Fibroblast of skin of scalp (primary cell): ENCODE measurements around the gene HDHD5.

ENCODE experiments used
- DNase-seq: peaks from one replicate; pipeline ENCODE4 v3.0.0-alpha.2; 2013

HDHD5 gene

GRCh38 chr22:17119481-17120202 is 39.4 kb downstream of the HDHD5 start:
- DNase-seq: no peak

GRCh38 chr22:17118342-17118741 is 40.7 kb downstream of the HDHD5 start:
- no peak for DNase-seq

DNA sequence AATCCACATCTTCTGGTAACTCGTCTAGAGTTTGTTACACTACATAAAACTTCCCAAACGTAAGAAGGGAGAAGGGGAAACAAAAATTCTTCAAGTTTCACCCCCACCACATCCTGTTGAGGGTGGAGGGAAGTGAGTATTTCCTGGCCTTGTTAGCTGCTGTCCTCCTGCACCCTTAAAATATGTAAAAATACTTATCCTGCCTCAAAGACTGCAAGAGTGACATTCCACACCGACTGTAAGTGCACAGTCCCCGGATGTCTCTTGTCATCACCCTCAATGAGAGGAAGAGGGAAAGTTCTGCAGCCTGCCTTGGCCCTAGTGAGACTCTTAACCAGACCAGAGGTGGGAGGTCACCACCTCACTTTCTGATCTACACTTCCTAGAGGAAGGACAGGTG is 41.2 kb downstream of the HDHD5 start:
- no peak for DNase-seq

DNA sequence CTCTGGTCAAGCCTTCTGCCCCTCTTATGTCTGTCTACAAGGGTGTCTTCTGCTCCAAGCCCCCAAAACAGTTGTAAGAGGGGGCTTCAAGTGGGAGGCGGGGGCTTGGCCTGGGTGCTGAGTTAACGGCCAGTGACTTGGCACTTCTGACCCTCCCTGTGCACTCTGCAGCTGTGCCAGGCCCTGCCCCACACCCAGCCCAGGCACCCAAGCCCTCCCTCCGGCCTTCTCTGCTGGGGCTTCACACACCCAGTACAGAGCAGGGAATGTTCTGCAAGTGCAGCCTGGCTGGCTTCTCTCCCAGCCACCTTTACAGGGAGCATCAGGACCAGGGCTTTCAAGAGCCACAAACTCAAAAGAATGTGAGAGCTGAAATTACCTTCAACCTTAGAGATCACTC is 41.7 kb downstream of the HDHD5 start:
- DNase-seq: no peak

- DNase-seq: no peak
Measured at GRCh38 chr22:17116572-17117330, 42.3 kb downstream of the HDHD5 start.

DNA sequence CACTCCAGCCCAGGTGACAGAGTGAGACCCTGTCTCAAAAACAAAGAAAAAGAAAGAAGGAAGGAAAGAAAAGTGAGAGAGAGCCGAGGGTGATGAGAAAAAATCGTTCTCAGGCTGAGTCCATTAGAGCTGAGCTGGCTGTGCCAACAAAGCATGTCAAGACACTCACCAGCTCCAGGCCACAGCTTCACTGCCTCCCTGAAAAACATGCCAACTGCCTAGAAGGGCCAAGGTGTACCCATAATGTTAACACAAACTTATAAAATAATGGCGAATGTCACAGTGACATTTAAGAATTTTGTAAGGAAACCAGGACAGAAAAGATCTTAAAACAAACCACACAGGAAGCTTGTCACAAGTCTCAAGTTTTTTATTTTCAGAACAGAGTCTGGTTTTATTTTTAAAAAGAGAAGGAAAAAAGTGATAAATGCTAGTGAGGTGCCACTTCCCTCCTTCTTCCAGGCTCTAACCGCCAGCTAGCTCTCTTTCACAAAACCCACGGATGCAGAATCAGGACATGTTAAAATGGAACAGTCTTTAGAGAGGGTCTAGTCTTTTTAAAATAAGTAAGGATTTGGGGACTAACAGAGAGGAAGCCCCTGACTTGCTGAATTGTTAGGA is 43.0 kb downstream of the HDHD5 start:
- no peak for DNase-seq

- no peak for DNase-seq
Measured at GRCh38 chr22:17115236-17115635, 43.8 kb downstream of the HDHD5 start.

DNA sequence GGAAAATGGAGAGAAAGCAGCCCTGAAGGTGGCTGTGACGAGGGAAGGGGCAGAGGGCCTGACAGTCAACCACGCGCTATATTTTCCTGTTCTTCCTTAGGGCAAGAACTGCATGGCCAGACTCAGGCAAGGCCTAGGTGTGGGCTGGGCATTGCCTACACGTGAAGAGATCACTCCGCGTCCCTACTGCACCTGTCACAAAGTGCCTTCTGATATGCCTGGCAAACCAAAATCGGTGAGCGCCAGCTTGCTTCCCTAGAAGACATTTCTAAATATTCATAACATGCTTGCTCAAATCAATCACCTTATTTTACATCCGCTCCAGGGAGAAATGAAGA is 44.2 kb downstream of the HDHD5 start:
- DNase-seq: no peak

DNA sequence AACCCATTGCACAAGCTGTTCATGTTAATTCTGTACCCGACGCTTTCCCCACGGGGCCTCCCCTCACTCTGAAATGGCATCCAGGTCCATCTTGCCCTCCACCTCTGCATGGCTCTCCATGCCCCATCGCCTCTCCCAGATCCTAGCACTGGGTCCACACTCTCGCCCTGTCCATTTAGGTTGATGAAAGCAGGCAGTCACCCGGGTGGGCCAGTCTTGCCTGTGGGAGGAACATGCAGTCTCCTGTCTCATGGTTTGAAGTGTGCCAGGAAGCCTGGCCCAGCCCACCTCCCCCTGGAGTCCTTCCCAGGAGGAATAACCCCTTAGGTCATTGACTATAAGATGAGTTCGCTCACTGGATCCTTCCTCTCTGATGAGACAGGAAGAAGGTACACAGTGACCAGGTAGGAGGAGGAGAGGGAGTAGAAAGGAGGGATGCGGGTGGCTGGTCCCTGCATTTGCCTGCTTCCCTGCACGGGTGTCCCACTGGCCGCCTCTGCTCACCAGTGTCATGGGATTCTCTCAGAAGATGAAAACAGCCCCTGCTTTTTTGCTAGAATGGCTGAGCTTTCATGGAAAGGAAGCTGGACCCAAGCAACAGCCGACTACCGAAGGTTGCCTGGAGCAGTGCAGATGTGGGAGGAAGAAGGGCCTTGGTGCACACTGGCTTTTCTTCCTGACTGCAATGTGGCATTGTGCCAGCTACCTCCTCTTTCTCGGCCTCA is 44.7 kb downstream of the HDHD5 start:
- no peak for DNase-seq

- no peak for DNase-seq
Measured at GRCh38 chr22:17113600-17113999, 45.5 kb downstream of the HDHD5 start.

DNA sequence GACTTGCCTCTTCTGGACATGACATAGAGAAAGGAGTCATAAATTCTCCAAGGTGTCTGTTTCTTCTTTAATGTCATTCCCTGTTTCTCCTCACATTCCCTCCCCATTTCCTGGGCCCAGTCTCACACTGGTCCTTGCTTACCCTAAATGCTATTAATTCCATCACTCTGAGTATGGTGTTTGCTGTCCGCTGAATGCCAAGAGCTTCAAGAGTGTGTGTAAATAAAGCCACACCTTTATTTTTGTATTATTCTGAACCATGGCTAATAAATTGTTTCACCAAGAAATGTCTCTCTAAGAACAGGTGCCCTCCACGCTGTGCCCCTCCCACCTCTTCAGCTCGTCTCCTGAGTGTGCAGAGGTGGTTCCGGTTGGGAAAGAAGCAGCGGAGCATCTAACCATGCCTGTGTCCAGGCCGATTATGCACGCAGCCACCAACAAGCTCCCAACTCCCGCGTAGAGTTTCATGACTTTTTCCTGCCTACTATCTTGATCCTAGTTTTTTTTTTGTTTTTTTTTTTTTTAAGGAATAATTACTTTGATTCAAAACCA is 46.5 kb downstream of the HDHD5 start:
- no peak for DNase-seq

DNA sequence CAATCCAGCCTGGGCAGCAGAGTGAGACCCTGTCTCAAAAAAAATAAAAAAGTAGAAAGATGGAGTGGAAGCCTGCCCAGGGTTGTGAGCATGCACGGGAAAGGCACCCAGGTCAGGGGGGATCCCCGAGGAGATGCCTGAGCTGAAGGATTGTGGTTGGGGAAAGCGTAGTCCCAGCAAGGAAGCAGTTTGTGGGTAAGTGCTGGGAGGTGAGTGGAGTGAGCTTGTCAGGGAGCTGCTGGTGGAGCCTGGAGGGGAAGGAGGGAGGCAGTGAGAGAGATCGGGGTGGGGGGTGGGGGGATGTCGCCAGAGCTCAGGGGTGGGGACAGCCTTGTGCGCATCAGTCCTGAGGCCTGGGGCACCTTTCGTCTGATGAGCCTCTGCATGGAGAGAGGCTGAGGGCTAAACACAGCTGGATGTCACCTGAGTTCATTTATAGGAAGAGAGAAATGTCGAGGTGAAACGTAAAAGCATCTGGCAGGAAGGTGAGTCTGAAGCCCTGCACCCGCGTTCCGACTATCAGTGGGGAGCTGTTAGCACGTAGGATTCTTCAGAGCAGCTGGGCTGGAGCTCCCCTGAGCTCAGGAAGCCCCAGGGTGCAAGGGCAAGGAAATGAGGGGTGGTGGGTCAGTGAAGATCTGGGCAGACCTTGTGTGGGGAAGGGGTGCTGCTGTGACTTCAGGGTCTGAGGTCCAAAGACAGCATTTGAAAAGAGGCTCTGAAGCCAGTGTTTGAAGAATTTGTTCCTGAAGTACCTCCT is 48.1 kb downstream of the HDHD5 start:
- no peak for DNase-seq

DNA sequence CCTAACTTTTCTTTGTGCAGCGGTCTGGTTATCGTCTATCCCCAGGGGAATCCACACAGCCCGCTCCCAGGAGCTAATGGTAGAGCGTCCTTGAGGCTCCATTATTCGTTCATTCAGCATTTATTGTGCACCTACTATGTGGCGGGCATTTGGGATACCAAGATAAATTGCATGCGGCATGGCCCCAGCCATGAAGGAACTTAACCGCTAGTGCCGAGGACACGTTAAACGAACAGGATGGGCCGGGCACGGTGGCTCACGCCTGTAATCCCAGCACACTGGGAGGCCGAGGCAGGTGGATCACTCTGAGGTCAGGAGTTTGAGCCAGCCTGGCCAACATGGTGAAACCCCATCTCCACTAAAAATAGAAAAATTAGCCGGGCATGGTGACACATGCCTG is 49.1 kb downstream of the HDHD5 start:
- DNase-seq: no peak

GRCh38 chr22:17109113-17109865 is 49.8 kb downstream of the HDHD5 start:
- no peak for DNase-seq

- no peak for DNase-seq
Measured at GRCh38 chr22:17108256-17109112, 50.6 kb downstream of the HDHD5 start.

- DNase-seq: no peak
Measured at GRCh38 chr22:17107547-17107810, 51.6 kb downstream of the HDHD5 start.

- DNase-seq: no peak
Measured at GRCh38 chr22:17106785-17107546, 52.1 kb downstream of the HDHD5 start.

GRCh38 chr22:17106161-17106784 is 52.8 kb downstream of the HDHD5 start:
- no peak for DNase-seq
